ENCODE measurements around the gene AK5. TPM values are rescaled to one million over a fixed set of nuclear protein-coding genes. Genes with fewer than 3 reads are reported as not detected.

Gene AK5
- total and polyA plus RNA-seq, 2 donors: 0.79 to 6.5 TPM

- no peak overlapping the region for H3K4me3 ChIP-seq (ENCODE audit: low read depth, low read length)
- H3K36me3 ChIP-seq (ENCODE audit: insufficient read depth): no peaks in the 10 kb centered on the region
- no peak overlapping the region for H3K27ac ChIP-seq (ENCODE audit: low read depth)
- no peaks in the 10 kb centered on the region for H3K4me1 ChIP-seq (ENCODE audit: insufficient read depth)
- no peak for DNase-seq (ENCODE audit: extremely low spot score)
- 83% methylated on average over 1 of the region's 1 CpG for WGBS
These were observed 146.2 kb downstream of the AK5 start for GRCh38 chr1:77428068-77428467.

DNA sequence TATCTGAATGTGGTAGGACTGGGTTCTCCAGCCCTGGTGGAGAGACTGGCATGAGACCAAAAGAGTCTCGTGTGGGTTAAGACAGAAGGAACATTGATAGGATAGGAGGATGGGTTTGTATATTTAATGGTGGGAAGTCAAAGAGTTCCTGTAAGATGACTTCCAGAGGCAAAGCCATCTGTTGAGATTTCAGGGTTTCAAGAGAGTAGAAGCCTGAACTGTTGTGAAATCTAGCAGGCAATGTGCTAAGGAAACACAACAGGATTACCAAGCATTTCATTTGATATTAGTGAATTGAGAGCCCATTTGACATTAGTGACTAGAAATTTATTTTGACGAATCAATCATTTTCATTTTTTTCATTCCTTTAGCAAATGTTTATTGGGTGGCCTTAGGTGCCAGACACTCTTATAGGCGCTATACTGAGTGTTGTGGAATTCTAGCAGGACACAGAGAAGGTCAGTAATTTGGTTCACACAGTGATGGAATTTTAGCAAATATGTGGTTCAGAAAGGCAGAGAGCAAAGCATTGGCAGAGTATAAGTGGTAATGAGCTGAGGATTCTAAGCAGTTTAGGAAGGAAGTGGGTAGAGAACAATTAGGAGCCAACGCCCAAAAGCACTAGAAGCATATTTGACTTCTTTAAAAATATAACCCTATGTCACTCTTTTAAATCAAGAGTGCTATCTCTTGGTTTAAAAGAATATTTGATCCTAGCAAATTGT, 149.3 kb downstream of the AK5 start:
- Histone ChIP-seq H3K36me3 (ENCODE audit: insufficient read depth) (no peaks in the 10 kb centered on the region), H3K4me1 (ENCODE audit: insufficient read depth) (no peaks in the 10 kb centered on the region), H3K4me3 (ENCODE audit: low read depth, low read length) (no peak overlapping the region), H3K27ac (ENCODE audit: low read depth) (no peak overlapping the region)
- DNase-seq (ENCODE audit: extremely low spot score): no peak
- WGBS: 78% methylated on average over 4 of the region's 4 CpGs

GRCh38 chr1:77433934-77434333, 152.1 kb downstream of the AK5 start:
- DNase-seq (ENCODE audit: extremely low spot score): no peak
- H3K36me3 ChIP-seq (ENCODE audit: insufficient read depth): no peaks in the 10 kb centered on the region
- no peaks in the 10 kb centered on the region for H3K4me1 ChIP-seq (ENCODE audit: insufficient read depth)
- no peak overlapping the region for H3K27ac ChIP-seq (ENCODE audit: low read depth)
- WGBS: 95% methylated on average over 3 of the region's 3 CpGs
- no peak overlapping the region for H3K4me3 ChIP-seq (ENCODE audit: low read depth, low read length)

DNA sequence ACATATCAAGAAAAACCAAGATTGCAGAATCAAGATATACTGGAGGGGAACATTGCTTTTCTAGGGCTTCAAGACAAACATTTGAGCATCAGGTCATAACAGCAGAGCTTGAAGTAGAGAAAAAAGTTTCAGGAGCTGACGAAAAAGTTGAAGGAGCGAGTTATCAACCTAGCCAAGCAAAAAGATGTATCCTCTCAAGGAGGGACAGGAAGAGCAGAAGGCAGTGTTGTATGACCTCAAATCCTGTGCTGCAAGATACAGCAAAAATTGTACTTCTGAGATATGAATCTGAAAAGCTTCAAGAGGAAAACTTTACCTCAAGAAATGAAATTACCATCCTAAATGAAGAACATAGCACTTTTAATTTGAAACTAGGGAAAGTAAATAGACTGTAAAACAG, 153.1 kb downstream of the AK5 start:
- H3K27ac ChIP-seq (ENCODE audit: low read depth): no peak overlapping the region
- H3K4me3 ChIP-seq (ENCODE audit: low read depth, low read length): no peak overlapping the region
- no peak for DNase-seq (ENCODE audit: extremely low spot score)
- WGBS: 76% methylated on average over 2 of the region's 2 CpGs
- H3K4me1 ChIP-seq (ENCODE audit: insufficient read depth): no peaks in the 10 kb centered on the region
- no peaks in the 10 kb centered on the region for H3K36me3 ChIP-seq (ENCODE audit: insufficient read depth)

- Histone ChIP-seq H3K4me3 (ENCODE audit: low read depth, low read length) (no peak overlapping the region), H3K4me1 (ENCODE audit: insufficient read depth) (no peaks in the 10 kb centered on the region), H3K36me3 (ENCODE audit: insufficient read depth) (no peaks in the 10 kb centered on the region), H3K27ac (ENCODE audit: low read depth) (no peak overlapping the region)
- WGBS: 26% methylated on average over 4 of the region's 4 CpGs
- peak; percentile 39 for DNase-seq (ENCODE audit: extremely low spot score)
These were observed 156.6 kb downstream of the AK5 start for GRCh38 chr1:77438236-77438913.

DNA sequence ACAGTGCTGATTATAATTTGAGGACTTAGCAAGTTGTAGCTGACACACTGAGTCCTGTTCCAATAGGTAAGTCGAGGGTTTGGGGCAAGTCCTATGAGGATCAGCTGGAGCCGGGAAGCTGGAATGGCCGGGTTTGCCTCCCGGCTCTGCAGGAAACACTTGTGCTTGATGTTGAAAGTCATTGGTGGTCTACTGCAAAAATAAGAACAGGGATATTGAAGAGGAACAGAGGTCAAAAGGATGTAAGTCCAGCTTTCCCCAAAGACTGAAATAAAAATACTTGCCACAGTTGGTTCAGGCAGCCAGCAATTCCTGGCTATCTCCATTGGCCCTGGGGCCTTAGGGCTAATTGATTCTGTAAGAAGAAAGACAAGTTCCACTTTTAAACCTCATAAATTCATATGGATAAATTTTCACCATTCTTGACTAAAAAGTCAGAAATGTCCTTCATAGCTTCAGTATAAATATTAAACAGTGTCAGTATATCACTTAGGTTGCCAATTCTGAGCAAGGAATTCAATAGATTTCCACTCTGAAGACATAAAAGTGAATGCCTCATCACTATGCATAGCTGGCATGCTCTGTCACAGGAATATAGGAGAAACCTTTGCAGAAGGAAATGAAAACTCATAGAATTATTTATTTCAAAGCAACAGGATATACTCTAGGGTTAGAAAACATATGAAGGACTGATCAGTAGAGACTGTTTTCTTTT, 165.2 kb downstream of the AK5 start:
- no peak overlapping the region for H3K4me3 ChIP-seq (ENCODE audit: low read depth, low read length)
- DNase-seq (ENCODE audit: extremely low spot score): no peak
- no peaks in the 10 kb centered on the region for H3K4me1 ChIP-seq (ENCODE audit: insufficient read depth)
- H3K27ac ChIP-seq (ENCODE audit: low read depth): no peak overlapping the region
- no peaks in the 10 kb centered on the region for H3K36me3 ChIP-seq (ENCODE audit: insufficient read depth)
- WGBS: 76% methylated on average over 4 of the region's 4 CpGs

- WGBS: 92% methylated on average over 2 of the region's 2 CpGs
- Histone ChIP-seq H3K27ac (ENCODE audit: low read depth) (no peak overlapping the region), H3K4me1 (ENCODE audit: insufficient read depth) (no peaks in the 10 kb centered on the region), H3K4me3 (ENCODE audit: low read depth, low read length) (no peak overlapping the region), H3K36me3 (ENCODE audit: insufficient read depth) (no peaks in the 10 kb centered on the region)
- DNase-seq (ENCODE audit: extremely low spot score): no peak
These were observed 165.8 kb downstream of the AK5 start for GRCh38 chr1:77447669-77448068.

DNA sequence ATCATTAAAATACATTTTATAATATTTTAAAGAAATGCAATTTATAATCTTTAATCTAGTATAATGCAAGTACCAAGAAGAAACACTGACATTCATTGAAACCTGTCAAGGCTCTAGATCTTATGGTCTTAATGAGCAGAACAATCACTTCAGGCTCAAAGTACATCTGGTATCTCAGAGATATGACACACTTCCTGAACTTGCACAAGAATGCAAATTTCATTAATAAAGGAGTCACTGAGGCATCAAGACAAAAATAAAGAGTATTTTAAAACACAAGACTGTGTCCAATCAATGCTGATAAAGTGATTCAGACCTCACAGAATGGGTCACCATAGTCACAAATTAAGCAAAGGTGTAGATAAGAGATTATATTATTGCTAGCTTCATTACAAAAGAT, 178.1 kb downstream of the AK5 start:
- no peaks in the 10 kb centered on the region for H3K4me1 ChIP-seq (ENCODE audit: insufficient read depth)
- no peaks in the 10 kb centered on the region for H3K36me3 ChIP-seq (ENCODE audit: insufficient read depth)
- no peak for DNase-seq (ENCODE audit: extremely low spot score)
- H3K27ac ChIP-seq (ENCODE audit: low read depth): no peak overlapping the region
- H3K4me3 ChIP-seq (ENCODE audit: low read depth, low read length): no peak overlapping the region

DNA sequence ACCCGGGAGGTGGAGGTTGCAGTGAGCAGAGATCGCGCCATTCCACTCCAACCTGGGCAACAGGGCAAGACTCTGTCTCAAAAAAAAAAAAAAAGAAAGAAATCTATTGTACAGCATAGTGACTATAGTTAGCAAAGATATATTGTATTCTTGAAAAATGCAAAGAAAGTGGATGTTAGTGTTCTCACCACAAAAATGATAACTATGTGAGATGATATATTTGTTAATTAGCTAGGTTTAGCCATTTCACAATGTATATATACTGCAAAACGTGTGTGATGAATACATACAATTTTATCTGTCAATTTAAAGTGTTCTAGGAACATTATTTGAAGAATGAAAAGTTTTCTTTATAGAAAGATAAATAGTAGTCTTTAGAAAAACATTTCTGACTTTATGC, 179.9 kb downstream of the AK5 start:
- no peaks in the 10 kb centered on the region for H3K4me1 ChIP-seq (ENCODE audit: insufficient read depth)
- no peak for DNase-seq (ENCODE audit: extremely low spot score)
- no peak overlapping the region for H3K27ac ChIP-seq (ENCODE audit: low read depth)
- no peaks in the 10 kb centered on the region for H3K36me3 ChIP-seq (ENCODE audit: insufficient read depth)
- 81% methylated on average over 4 of the region's 4 CpGs for WGBS
- no peak overlapping the region for H3K4me3 ChIP-seq (ENCODE audit: low read depth, low read length)

GRCh38 chr1:77463216-77463615, 181.4 kb downstream of the AK5 start:
- WGBS: 73% methylated on average over 1 of the region's 1 CpG
- no peaks in the 10 kb centered on the region for H3K4me1 ChIP-seq (ENCODE audit: insufficient read depth)
- DNase-seq (ENCODE audit: extremely low spot score): no peak

DNA sequence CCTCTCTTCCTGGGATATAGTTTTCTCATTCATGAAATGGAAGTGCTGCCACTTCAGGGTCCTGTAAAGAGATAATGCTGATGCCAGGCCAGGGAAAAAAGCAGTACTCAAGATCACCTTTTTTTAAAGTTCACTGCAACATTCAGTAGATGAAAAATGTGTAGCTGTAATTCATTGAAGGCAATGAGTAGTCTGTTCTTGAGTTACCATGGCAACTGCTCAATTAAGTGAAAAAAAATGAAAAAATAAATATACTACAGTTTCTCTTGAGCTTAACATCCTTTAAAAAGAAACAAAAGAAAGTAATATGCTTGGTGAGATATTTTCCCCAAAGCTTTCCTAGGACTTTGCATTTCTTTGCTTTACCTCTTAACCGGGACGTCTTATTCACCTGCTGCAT, 183.3 kb downstream of the AK5 start:
- H3K4me1 ChIP-seq (ENCODE audit: insufficient read depth): no peaks in the 10 kb centered on the region
- H3K36me3 ChIP-seq (ENCODE audit: insufficient read depth): no peaks in the 10 kb centered on the region
- 96% methylated on average over 2 of the region's 2 CpGs for WGBS
- H3K27ac ChIP-seq (ENCODE audit: low read depth): no peak overlapping the region
- no peak for DNase-seq (ENCODE audit: extremely low spot score)
- no peak overlapping the region for H3K4me3 ChIP-seq (ENCODE audit: low read depth, low read length)

More at GRCh38 chr1:77463216-77463615, 181.4 kb downstream of the AK5 start:
- no peak overlapping the region for H3K27ac ChIP-seq (ENCODE audit: low read depth)
- H3K4me3 ChIP-seq (ENCODE audit: low read depth, low read length): no peak overlapping the region
- H3K36me3 ChIP-seq (ENCODE audit: insufficient read depth): no peaks in the 10 kb centered on the region

DNA sequence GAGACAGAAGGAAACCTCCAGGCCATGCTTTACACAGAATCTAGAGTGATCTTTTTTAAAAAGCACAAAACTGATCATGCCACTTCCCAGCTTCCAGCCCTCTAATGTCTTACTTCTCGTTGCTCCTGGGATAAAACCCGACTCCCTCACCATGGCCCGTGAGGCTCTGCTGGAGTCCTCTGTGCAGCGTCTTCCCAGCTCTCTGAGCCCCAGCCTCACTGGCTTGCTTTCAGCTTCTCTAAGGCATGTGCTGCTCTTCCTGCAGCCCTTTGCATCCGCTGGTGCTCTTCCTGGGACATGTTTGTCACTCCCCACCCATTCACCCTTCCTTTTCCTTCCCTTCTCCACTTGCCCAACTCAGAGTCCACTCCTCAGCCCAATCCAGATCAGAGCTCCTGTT, 184.1 kb downstream of the AK5 start:
- H3K4me3 ChIP-seq (ENCODE audit: low read depth, low read length): no peak overlapping the region
- H3K36me3 ChIP-seq (ENCODE audit: insufficient read depth): no peaks in the 10 kb centered on the region
- H3K27ac ChIP-seq (ENCODE audit: low read depth): no peak overlapping the region
- 79% methylated on average over 5 of the region's 5 CpGs for WGBS
- H3K4me1 ChIP-seq (ENCODE audit: insufficient read depth): no peaks in the 10 kb centered on the region
- DNase-seq (ENCODE audit: extremely low spot score): no peak

DNA sequence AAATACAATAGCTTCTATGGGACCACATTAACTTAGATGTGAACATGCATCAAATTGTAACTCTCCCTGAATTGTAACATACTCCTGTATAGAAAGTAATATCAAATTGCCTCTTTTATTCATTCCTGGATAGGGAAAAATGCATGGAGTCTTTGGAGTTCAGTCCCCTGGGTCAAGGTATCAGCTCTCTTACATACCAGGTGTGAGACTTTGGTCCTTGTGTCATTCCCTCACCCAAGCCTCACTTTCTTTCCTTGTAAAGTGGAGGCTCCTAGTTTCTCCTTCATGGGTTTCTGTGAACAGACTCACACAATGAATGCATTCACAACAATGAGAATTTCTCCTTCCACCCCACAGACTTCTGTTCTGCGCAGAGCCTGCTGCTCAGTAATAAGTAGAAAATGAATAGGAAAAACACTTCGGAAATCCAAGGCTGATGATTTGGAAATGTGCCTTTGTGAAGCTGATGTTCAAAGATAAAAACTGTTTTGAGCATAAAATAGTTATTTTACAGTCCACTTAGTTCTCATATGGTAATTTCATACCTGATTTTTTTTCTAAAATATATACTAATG, 185.3 kb downstream of the AK5 start:
- DNase-seq (ENCODE audit: extremely low spot score): no peak
- Histone ChIP-seq H3K36me3 (ENCODE audit: insufficient read depth) (no peaks in the 10 kb centered on the region), H3K4me1 (ENCODE audit: insufficient read depth) (no peaks in the 10 kb centered on the region), H3K4me3 (ENCODE audit: low read depth, low read length) (no peak overlapping the region), H3K27ac (ENCODE audit: low read depth) (no peak overlapping the region)
- 78% methylated on average over 2 of the region's 2 CpGs for WGBS

DNA sequence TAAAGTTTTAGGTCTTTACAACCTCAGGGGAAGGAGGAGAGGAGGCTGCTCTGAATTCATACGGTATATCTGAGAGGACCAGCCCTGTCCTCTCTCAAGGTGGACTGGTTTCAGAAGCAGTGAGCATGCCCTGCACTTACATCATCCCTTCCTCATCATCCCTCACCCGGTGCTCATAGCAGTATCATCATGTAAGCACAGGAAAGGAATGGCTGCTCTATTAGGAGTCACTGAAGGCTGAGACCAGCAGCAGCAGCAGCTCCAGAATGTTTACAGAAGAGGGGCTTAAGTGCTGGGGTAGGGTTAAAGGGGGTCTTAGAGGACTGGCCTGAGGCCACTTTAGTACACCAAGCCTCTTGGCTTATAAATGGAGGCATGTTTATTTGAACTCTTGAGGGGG, 185.9 kb downstream of the AK5 start:
- no peak overlapping the region for H3K27ac ChIP-seq (ENCODE audit: low read depth)
- no peaks in the 10 kb centered on the region for H3K36me3 ChIP-seq (ENCODE audit: insufficient read depth)
- no peak for DNase-seq (ENCODE audit: extremely low spot score)
- no peaks in the 10 kb centered on the region for H3K4me1 ChIP-seq (ENCODE audit: insufficient read depth)
- 34% methylated on average over 2 of the region's 2 CpGs for WGBS
- no peak overlapping the region for H3K4me3 ChIP-seq (ENCODE audit: low read depth, low read length)

Measured in urinary bladder (tissue), 4 donors.